Endothelial cell of umbilical vein (primary cell): ENCODE data around the gene AIRE. TPM values are rescaled to one million over a fixed set of nuclear protein-coding genes. Genes with fewer than 3 reads are reported as not detected.

Experiments
- BruUV-seq: library from RNA; stranded (reverse); fragments of 400-500 nt; replicated peaks from 2 replicates; lab custom pipeline; 2021; lab: Mats Ljungman, UMichigan
- CTCF ChIA-PET: fragments of 300-600, 350-600 bp; sonication (Branson Sonifier 250); formaldehyde crosslinking; loops from one replicate; lab custom pipeline; 2021; ENCODE audit warnings: antibody characterized with exemption, inconsistent platforms; lab: Charles Lee
- POLR2A ChIA-PET: fragments of 300-600, 350-600 bp; sonication (Branson Sonifier 250); formaldehyde crosslinking; loops from one replicate; lab custom pipeline; 2021; ENCODE audit warnings: antibody characterized with exemption, inconsistent platforms; lab: Charles Lee
- DNase-seq: peaks from one replicate; pipeline ENCODE4 v3.0.0-alpha.2; 2011; ENCODE audit warnings: low read depth, low spot score
- FAIRE-seq: peaks from 2 replicates; lab custom pipeline; 2011; peaks lifted over from hg19 to GRCh38; lab: Jason Lieb, UNC
- H2AFZ ChIP-seq: 2 replicates; pipeline ENCODE4 v1.6.0; 2012; ENCODE audit warnings: low read depth, low read length, control low read depth, inconsistent platforms
- H3K27ac ChIP-seq: 2 replicates; pipeline ENCODE4 v1.5.1; 2011; ENCODE audit warnings: low read depth, mild to moderate bottlenecking, control low read depth, low read length, moderate library complexity; ENCODE audit not compliant: insufficient read depth
- H3K27me3 ChIP-seq, 2 experiments: 2 replicates each; pipeline versions ENCODE4 v1.6.0 to v1.6.1; 2011; ENCODE audit warnings: low read length in 2 of 2, mixed read lengths in 1 of 2; ENCODE audit not compliant: control insufficient read depth in 2 of 2, insufficient read depth in 2 of 2
- H3K36me3 ChIP-seq, 2 experiments: 2 replicates in 1 of 2; 3 replicates in 1 of 2; pipeline ENCODE4 v1.5.1; 2011; ENCODE audit warnings: low read length in 2 of 2, mild to moderate bottlenecking in 1 of 2, moderate library complexity in 1 of 2; ENCODE audit not compliant: control insufficient read depth in 2 of 2, insufficient read depth in 2 of 2; ENCODE audit errors: extremely low read depth in 1 of 2
- H3K4me1 ChIP-seq: 3 replicates; pipeline ENCODE4 v1.5.1; 2011; ENCODE audit warnings: mild to moderate bottlenecking, low read length; ENCODE audit not compliant: control insufficient read depth, insufficient read depth; ENCODE audit errors: extremely low read depth
- H3K4me2 ChIP-seq: 2 replicates; pipeline ENCODE4 v1.6.1; 2011; ENCODE audit warnings: low read length, control low read depth, mixed read lengths; ENCODE audit not compliant: insufficient read depth
- H3K4me3 ChIP-seq, 3 experiments: fragments of 200-600 bp in 1 of 3; sonication (generic), shearing (Covaris generic) in 1 of 3; replicated peaks in 1 of 3; 2 replicates each; pipeline ENCODE4 v1.5.1; 2011 to 2016; ENCODE audit warnings: control low read depth in 3 of 3, low read length in 3 of 3, mild to moderate bottlenecking in 2 of 3, inconsistent platforms in 1 of 3, low read depth in 1 of 3, moderate library complexity in 1 of 3; ENCODE audit not compliant: insufficient read depth in 1 of 3
- H3K79me2 ChIP-seq: 2 replicates; pipeline ENCODE4 v1.6.0; 2012; ENCODE audit warnings: low read length, inconsistent platforms; ENCODE audit not compliant: control insufficient read depth, insufficient read depth
- H3K9ac ChIP-seq: replicated peaks from 2 replicates; pipeline ENCODE3; 2011; ENCODE audit warnings: low read length, control low read depth; ENCODE audit not compliant: insufficient read depth; ENCODE audit errors: extremely low read depth
- H3K9me1 ChIP-seq: replicated peaks from 3 replicates; pipeline ENCODE4 v1.6.0; 2011; ENCODE audit warnings: mild to moderate bottlenecking, low read length; ENCODE audit not compliant: control insufficient read depth, insufficient read depth; ENCODE audit errors: extremely low read depth
- H3K9me3 ChIP-seq: replicated peaks from 2 replicates; pipeline ENCODE4 v1.5.1; 2012; ENCODE audit warnings: low read length, inconsistent platforms; ENCODE audit not compliant: control insufficient read depth, insufficient read depth
- H4K20me1 ChIP-seq: replicated peaks from 2 replicates; pipeline ENCODE3; 2011; ENCODE audit warnings: mild to moderate bottlenecking, low read length; ENCODE audit not compliant: control insufficient read depth, insufficient read depth; ENCODE audit errors: extremely low read depth
- CTCF ChIP-seq, 2 donors: IDR thresholded peaks; 1 replicate in 1 of 2; 2 replicates in 1 of 2; pipeline ENCODE4 v1.5.1; 2011; ENCODE audit warnings: low read length in 2 of 2, mild to moderate bottlenecking in 2 of 2, moderate library complexity in 2 of 2, control low read depth in 1 of 2, inconsistent platforms in 1 of 2, low read depth in 1 of 2; ENCODE audit not compliant: insufficient read depth in 1 of 2; ENCODE audit errors: extremely low read depth in 1 of 2
- EZH2 ChIP-seq: IDR thresholded peaks from 2 replicates; pipeline ENCODE4 v1.6.1; 2012; ENCODE audit warnings: borderline replicate concordance, low read depth, mild to moderate bottlenecking, moderate library complexity, low read length, inconsistent platforms; ENCODE audit not compliant: severe bottlenecking
- FOS ChIP-seq: IDR thresholded peaks from 2 replicates; pipeline ENCODE4 v1.6.1; 2011; ENCODE audit warnings: mild to moderate bottlenecking, low read length, moderate library complexity, borderline replicate concordance; ENCODE audit not compliant: insufficient read depth
- GATA2 ChIP-seq: IDR thresholded peaks from 2 replicates; pipeline ENCODE4 v1.7.0; 2011; ENCODE audit warnings: low read depth, mild to moderate bottlenecking, moderate library complexity, mixed read lengths, low read length; ENCODE audit not compliant: insufficient read length, insufficient read depth
- JUN ChIP-seq: IDR thresholded peaks from 2 replicates; pipeline ENCODE4 v1.6.1; 2011; ENCODE audit warnings: borderline replicate concordance, low read depth; ENCODE audit not compliant: insufficient read length, insufficient read depth
- MAX ChIP-seq: IDR thresholded peaks from 2 replicates; pipeline ENCODE4 v1.6.1; 2011; ENCODE audit not compliant: insufficient read depth, insufficient read length
- MYC ChIP-seq: IDR thresholded peaks from one replicate; pipeline ENCODE4 v1.6.1; 2011; ENCODE audit warnings: mild to moderate bottlenecking, low read depth, low read length
- POLR2A ChIP-seq: IDR thresholded peaks from 2 replicates; pipeline ENCODE4 v1.6.1; 2012; ENCODE audit warnings: low read depth, mild to moderate bottlenecking, control low read depth, low read length
- POLR2AphosphoS5 ChIP-seq: IDR thresholded peaks from 2 replicates; pipeline ENCODE4 v1.6.1; 2012; ENCODE audit warnings: low read depth, mild to moderate bottlenecking, control low read depth, low read length, moderate library complexity; ENCODE audit not compliant: insufficient read depth
- dilution Hi-C: fragments of 300-500 bp; cut with MboI; formaldehyde crosslinking; loops from one replicate; pipeline ENCODE4 v1.15.0; 2019; ENCODE audit warnings: low sequenced_read_pairs; ENCODE audit not compliant: extremely low pct_ligation_motif_present
- intact Hi-C: fragments of 100-400 bp; cut with micrococcal nuclease; formaldehyde crosslinking; loops from one replicate; pipeline ENCODE4 v1.10.0; 2022
- polyA plus RNA-seq, 4 experiments: library from polyadenylated mRNA; depleted of rRNA in 3 of 4; stranded (reverse) in 3 of 4; unstranded in 1 of 4; fragments of >200 nt; gene quantifications; 2 replicates each; pipeline versions ENCODE4 v1.2.1 to v1.2.3, GENCODE V29; 2011 to 2012; ENCODE audit warnings: missing spikeins in 1 of 4
- total RNA-seq: library from RNA; stranded (reverse); gene quantifications from 2 replicates; pipeline ENCODE4 v1.2.3, GENCODE V29; 2021

Gene AIRE
- total and polyA plus RNA-seq, 2 donors (not counting 3 experiments of a cell fraction or from before 2014, with no cell fraction given): 0.04 to 0.11 TPM

GRCh38 chr21:44313451-44313850 lies 27.8 kb downstream of the AIRE start:
- Histone ChIP-seq H3K4me3 (no peak overlapping the region), H2AFZ (no peak overlapping the region), H4K20me1 (no peaks in the 10 kb centered on the region), H3K4me2 (no peak overlapping the region), H3K27ac (no peak overlapping the region), H3K79me2 (no peaks in the 10 kb centered on the region), H3K27me3 (no peaks in the 10 kb centered on the region), H3K4me1 (no peaks in the 10 kb centered on the region), H3K9ac (no peak overlapping the region), H3K36me3 (peaks cover 13 to 57% of the 10 kb centered on the region in 2 experiments), H3K9me1 (no peaks in the 10 kb centered on the region), H3K9me3 (no peaks in the 10 kb centered on the region)
- intact Hi-C loops (no loop called here), dilution Hi-C loops (no loop called here)
- ChIA-PET CTCF (no interaction called here), POLR2A (no interaction called here)
- no peak for DNase-seq
- no peak for TF ChIP-seq EZH2
- no peak for TF ChIP-seq MYC
- no peak for TF ChIP-seq FOS
- TF ChIP-seq GATA2: no peak
- no peak for TF ChIP-seq POLR2A
- TF ChIP-seq JUN: no peak
- TF ChIP-seq MAX: no peak
- TF ChIP-seq POLR2AphosphoS5: no peak
- no peak for TF ChIP-seq CTCF (IDR thresholded peaks at IDR 0.05; ENCODE audit: extremely low read depth in 1 of 2, insufficient read depth in 1 of 2, low read depth in 1 of 2, low read length in 2 of 2)
- no TSS peak for BruUV-seq
- no peak for FAIRE-seq
